Muscle of arm (tissue), 12 donors: ENCODE results near the gene HOMER1. TPM values are rescaled to one million over a fixed set of nuclear protein-coding genes. Genes with fewer than 3 reads are reported as not detected.

Experiments used
- DNase-seq: peaks from one replicate; pipeline ENCODE4 v3.0.0-alpha.2; 2013
- polyA plus RNA-seq, 12 donors: library from polyadenylated mRNA; unstranded; fragments of 120-200 nt; gene quantifications; one replicate each; pipeline ENCODE4 v1.2.1, GENCODE V29; 2013; ENCODE audit not compliant: insufficient read length in 12 of 12

The HOMER1 gene
- polyA plus RNA-seq, 12 donors = 10.5 to 43.3 (median 34.3) TPM; not detected in 1

GRCh38 chr5:79491690-79492317 is 22.1 kb downstream of the HOMER1 start:
- no peak for DNase-seq

DNA sequence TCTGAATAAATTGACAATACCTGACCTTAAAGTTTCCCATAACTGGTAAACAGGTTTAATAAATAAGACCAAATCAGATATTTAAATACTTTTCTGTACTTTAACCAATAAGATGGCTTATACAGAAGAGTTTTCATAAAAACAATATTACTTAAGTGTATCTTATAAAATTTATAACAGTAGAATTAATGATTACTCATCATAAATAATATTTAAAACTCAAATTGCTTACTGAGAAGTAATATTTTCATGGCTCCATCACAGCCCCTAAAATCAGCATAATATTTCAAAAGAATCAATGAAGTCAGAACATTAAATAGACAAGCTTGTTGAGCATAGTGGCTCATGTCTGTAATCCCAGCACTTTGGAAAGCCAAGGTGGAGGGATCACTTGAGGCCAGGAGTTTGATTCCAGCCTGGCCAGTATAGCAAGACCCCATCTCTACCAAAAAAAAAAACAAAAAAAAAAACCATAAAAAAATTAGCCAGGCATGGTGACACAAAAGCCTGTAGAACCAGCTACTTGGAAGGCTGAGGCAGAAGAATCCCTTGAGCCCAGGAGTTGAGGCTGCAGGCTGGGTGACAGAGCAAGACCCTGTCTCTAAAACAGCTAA is 23.5 kb downstream of the HOMER1 start:
- DNase-seq = no peak

DNA sequence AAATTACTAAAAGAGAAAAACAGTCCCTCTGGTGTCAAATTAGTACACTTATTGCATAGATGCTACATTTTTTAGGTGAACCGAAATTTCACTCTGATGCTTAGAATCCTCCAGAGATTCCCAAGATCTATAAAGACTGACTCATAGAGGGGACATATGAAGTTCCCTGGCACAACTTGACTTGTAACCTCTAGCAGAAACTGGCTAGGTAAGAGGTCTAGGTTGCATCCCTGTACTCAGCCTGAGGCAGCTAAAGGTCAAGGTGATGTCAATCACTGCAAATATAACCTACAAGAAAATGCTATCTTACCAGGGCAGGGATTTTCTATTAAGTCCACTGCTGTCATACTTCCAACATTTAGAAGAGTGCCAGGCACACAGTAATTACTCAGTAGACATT is 24.2 kb downstream of the HOMER1 start:
- DNase-seq = no peak

- DNase-seq = no peak
These were observed 25.2 kb downstream of the HOMER1 start for GRCh38 chr5:79488775-79489174.

DNA sequence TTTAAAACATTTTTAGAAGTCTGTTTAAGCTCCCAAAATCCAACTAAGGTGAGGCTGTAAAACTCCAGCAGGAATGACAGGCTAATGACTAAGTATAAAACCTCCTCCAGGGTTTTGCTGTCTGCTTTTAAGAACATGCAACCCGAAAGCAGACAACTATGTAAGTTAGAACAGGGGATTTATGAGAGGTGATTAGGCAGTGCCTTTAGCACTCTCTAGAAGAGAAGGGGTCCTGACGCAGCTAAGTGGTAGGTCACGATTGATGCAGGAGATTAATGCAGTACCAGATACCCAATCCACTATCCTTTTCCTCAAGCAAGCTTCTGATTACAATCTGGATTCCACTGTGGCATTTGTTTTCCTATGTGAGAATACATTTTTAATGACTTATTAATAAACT is 25.9 kb downstream of the HOMER1 start:
- no peak for DNase-seq

GRCh38 chr5:79487251-79487650 is 26.7 kb downstream of the HOMER1 start:
- DNase-seq = no peak

DNA sequence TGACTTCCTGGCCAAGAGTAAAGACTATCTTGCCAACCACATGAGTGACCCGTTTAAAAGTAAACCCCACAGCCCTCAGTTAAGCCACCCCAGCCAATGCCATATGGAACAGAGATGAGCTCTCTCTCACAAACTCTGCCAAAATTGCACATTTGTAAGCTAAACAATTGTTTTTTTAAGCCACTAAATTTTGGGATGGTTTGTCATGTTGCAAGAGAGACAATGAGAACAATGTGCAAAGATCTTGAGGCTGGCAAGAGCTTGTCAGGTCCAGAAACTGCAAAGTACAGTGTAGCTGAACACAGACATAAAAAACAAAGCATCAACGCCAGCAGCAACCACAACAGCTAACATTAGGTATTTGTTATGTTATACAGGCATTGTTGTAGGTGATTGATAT is 27.8 kb downstream of the HOMER1 start:
- DNase-seq = no peak

- no peak for DNase-seq
These were observed 29.2 kb downstream of the HOMER1 start for GRCh38 chr5:79484731-79485130.

- no peak for DNase-seq
These were observed 32.4 kb downstream of the HOMER1 start for GRCh38 chr5:79481574-79481973.

DNA sequence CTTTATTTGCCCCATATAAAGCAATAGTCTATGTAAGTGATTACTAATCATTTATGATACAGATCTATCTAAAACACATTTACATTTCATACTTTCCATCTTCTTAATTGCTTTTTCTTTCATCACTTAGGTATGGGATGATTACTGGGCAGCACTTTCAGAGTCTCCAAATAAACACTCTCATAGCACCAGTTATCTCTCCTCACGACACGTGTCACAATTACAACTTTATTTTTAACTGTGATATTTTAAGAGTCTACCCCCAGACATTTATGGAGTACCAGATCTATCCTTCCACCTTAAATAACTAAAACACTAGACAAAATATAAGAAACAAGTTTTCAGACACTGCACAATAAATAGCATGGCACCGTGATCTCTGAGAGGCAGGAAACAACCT is 32.9 kb downstream of the HOMER1 start:
- no peak for DNase-seq

- DNase-seq = no peak
These were observed 38.8 kb downstream of the HOMER1 start for GRCh38 chr5:79475152-79475466.

DNA sequence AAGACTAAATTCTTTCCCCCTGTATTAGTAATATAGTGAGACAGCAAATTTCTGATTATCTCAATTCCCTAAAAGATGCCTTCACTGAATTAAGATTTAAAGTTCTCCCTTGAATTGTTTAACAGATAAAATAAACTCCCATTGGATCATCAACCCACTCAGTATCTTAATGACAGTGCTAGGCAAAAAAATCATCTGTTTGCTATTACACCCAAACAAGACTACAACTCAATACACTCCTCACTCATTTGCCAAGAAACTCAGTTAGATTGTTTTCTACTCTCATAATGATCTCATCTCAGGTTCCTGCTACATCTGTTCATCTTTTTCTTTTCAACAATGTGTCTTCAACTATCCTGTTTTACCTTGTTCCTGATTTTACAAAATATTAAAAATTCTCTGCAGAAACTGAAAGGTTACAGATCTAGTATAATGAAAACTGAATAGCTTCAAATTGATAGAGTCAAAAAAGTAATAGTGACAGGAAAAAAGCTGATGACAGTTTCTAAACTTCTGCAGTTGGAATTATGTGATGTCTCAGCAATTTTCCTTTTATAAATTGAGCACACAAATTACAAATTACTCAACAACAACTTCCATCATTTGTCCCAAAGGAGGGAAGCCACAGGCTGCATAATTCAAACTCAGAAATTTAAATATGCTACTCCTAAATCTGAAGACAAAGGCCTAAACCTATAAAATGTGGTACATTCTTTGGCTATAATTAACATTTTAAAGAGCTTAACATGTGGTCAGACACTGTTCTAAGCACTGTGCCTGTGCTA is 39.4 kb downstream of the HOMER1 start:
- DNase-seq = peak; percentile 26

- DNase-seq = no peak
These were observed 42.4 kb downstream of the HOMER1 start for GRCh38 chr5:79471556-79471955.

DNA sequence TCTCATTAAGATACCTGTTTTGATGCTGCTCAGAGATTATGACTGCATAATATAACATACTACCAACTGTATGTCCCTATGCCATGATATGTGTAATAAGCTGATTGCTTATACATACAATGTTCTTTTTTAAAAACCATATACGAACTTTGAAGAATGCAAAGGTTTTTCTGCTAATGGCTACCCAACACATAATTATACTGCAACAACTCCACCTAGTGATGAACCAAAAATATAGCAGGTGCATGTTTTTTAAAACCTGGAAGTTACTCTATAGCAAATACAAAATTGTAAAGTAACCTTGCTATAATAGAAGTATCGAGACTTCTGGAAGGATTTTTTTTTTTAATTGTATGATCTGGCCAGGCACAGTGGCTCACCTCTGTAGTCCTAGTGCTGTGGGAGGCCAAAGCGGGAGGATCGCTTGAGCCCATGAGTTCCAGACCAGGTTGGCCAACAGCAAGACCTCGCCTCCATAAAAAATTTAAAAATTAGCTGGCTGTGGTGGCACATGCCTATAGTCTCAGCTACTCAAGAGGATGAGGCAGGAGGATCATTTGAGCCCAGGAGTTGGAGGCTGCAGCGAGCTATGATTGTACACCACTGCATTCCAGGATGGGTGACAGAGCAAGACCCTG is 49.1 kb downstream of the HOMER1 start:
- peak; percentile 9 for DNase-seq

- no peak for DNase-seq
These were observed 49.7 kb downstream of the HOMER1 start for GRCh38 chr5:79464278-79464677.

GRCh38 chr5:79459626-79460025 is 54.3 kb downstream of the HOMER1 start:
- DNase-seq = no peak

DNA sequence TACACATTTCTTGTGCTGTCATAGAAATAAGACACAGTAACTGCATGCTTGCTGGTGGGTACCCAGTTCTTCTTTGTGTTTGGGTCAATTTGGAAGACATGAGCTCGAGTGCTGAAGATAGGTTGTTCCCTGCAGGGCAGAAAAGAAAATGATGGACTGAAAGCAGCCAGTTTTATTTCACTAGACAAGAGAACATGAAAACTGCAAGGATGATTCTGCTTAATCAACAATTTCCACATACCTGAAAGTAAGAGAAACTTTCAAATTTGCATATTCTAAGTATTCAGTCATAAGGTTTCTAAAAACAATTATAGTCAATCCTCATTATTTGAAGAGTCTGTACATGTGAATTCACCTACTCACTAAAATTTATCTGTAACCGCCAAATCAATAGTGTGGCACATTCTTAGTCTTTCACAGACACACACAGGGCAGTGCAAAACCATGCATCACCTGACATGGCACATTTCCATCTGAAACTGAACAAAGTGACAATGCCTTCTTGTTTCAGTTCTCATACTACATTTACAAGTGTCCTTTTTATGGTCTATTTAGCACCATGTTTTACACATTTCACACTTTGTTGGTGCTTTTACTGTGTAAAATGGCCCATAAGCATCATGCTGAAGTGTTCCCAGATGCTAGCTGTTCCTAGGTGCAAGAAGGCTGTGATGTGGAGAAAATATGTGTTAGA is 56.9 kb downstream of the HOMER1 start:
- DNase-seq = no peak

DNA sequence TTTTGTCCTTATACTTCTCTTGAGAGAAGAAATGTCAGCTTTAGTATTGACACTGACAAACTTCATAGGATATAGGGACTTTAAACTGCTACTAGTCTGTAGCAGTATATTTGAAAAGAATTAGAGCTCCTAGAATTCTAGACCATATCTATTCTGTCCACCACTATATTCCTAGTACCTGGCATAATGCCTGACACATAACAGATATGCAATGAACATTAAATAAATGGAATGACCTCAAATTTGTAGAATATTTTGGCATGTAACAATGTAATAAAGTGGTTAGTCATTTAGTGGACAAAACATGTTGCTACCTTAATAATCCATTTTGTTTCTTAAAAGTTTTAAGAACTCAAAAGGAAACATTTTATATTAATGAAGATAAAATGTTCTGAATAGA is 57.5 kb downstream of the HOMER1 start:
- DNase-seq = no peak

- no peak for DNase-seq
These were observed 59.9 kb downstream of the HOMER1 start for GRCh38 chr5:79454043-79454442.

GRCh38 chr5:79448336-79448735 is 65.6 kb downstream of the HOMER1 start:
- DNase-seq = no peak

- DNase-seq = no peak
These were observed 77.1 kb downstream of the HOMER1 start for GRCh38 chr5:79436821-79437220.

DNA sequence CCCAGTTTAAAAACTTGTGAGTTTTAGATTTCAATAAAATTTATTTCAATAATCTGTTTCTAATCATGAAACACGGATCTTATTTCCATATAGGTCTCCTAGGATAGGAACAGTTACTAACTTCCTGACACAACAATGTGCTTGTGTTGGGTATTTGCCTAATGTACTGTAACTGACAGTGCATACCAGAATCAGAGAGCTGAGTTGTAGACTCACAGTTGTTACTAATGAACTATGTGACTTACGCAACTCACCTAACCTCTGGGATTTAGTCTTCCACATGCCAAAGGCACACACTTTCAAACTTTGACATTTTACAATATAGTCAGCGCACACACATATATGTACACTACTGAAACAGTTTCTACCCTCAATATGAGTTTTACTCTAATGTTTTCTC is 77.7 kb downstream of the HOMER1 start:
- no peak for DNase-seq
